ENCODE data around the gene CAND1. TPM values are rescaled to one million over a fixed set of nuclear protein-coding genes. Genes with fewer than 3 reads are reported as not detected.
"Not testable (repeated sequence)": the region's sequence is repeated elsewhere in the genome, so short reads cannot be mapped to it uniquely, and the experiment has no call there.

Gene CAND1
- polyA plus RNA-seq, 1 experiment, result 64.6 TPM

DNA sequence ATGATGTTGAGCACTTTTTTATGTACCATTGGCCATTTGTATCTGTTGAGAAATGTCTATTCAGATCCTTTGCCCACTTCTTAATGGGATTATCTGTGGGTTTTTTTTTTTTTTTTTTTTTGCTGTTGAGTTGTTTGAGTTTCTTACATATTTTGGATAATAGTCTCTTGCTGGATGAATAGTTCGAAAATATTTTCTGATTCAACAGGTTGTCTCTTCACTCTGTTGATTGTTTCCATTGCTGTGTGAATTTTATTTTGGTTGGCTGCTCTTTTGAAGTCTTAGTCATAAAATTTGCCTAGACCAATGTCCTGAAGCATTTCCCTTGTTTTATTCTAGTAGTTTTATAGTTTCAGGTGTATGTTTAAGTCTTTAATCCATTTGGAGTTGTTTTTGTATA lies 64.5 kb downstream of the CAND1 start:
- Histone ChIP-seq H3K4me3 (ENCODE audit: low read depth, low read length) (no peak overlapping the region), H3K27me3 (ENCODE audit: control insufficient read depth, insufficient read depth, low read length) (no peaks in the 10 kb centered on the region), H3K36me3 (ENCODE audit: control insufficient read depth, insufficient read depth, low read length) (no peaks in the 10 kb centered on the region)
- CTCF ChIA-PET, result no interaction called here
- no peak for TF ChIP-seq CTCF (IDR thresholded peaks at IDR 0.05; ENCODE audit: insufficient read depth, low read depth, low read length)
- DNase-seq (ENCODE audit: low read depth), result no peak
- POLR2A ChIA-PET, result no interaction called here

DNA sequence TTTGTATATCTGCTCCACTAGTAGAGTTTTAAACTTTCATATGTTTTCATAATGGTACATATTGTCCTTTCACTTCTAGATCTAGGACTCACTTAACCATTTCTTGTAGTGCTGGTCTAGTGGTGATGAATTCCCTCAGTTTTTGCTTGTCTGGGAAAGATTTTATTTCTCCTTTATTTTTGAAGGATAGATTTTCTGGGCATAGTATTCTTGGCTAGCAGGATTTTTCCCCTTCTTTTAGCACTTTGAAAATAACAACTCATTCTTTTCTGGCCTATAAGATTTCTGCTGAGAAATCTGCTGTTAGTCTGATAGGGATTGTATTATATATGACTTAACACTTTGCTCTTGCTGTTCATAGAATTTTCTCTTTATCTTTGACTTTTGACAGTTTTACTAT lies 69.3 kb downstream of the CAND1 start:
- POLR2A ChIA-PET, result no interaction called here
- no peak for TF ChIP-seq CTCF (IDR thresholded peaks at IDR 0.05; ENCODE audit: insufficient read depth, low read depth, low read length)

GRCh38 chr12:67339530-67339929 lies 70.4 kb downstream of the CAND1 start:
- ChIA-PET CTCF (no interaction called here), POLR2A (no interaction called here)
- TF ChIP-seq CTCF (IDR thresholded peaks at IDR 0.05; ENCODE audit: insufficient read depth, low read depth, low read length), result no peak
- Histone ChIP-seq H3K36me3 (ENCODE audit: control insufficient read depth, insufficient read depth, low read length) (no peaks in the 10 kb centered on the region), H3K4me3 (ENCODE audit: low read depth, low read length) (no peak overlapping the region), H3K27me3 (ENCODE audit: control insufficient read depth, insufficient read depth, low read length) (no peaks in the 10 kb centered on the region)
- no peak for DNase-seq (ENCODE audit: low read depth)

More for the DNA sequence above, 69.3 kb downstream of the CAND1 start:
- CTCF ChIA-PET, result no interaction called here
- DNase-seq (ENCODE audit: low read depth), result no peak
- Histone ChIP-seq H3K4me3 (ENCODE audit: low read depth, low read length) (no peak overlapping the region), H3K36me3 (ENCODE audit: control insufficient read depth, insufficient read depth, low read length) (no peaks in the 10 kb centered on the region), H3K27me3 (ENCODE audit: control insufficient read depth, insufficient read depth, low read length) (no peaks in the 10 kb centered on the region)

DNA sequence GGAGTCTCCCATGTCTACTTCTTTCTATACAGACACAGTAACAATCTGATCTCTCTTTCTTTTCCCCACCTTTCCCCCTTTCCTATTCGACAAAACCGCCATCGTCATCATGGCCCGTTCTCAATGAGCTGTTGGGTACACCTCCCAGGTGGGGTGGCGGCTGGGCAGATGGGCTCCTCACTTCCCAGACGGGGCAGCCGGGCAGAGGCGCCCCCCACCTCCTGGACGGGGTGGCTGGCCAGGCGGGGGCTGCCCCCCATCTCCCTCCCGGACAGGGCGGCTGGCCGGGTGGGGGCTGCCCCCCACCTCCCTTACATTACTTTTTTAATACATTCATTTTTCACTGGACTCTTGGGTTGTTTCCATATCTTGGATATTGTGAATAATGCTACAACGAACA lies 71.9 kb downstream of the CAND1 start:
- POLR2A ChIA-PET; H3K4me3 ChIP-seq (ENCODE audit: low read depth, low read length); CTCF ChIA-PET; DNase-seq (ENCODE audit: low read depth); H3K36me3 ChIP-seq (ENCODE audit: control insufficient read depth, insufficient read depth, low read length); H3K27me3 ChIP-seq (ENCODE audit: control insufficient read depth, insufficient read depth, low read length): not testable (repeated sequence)

DNA sequence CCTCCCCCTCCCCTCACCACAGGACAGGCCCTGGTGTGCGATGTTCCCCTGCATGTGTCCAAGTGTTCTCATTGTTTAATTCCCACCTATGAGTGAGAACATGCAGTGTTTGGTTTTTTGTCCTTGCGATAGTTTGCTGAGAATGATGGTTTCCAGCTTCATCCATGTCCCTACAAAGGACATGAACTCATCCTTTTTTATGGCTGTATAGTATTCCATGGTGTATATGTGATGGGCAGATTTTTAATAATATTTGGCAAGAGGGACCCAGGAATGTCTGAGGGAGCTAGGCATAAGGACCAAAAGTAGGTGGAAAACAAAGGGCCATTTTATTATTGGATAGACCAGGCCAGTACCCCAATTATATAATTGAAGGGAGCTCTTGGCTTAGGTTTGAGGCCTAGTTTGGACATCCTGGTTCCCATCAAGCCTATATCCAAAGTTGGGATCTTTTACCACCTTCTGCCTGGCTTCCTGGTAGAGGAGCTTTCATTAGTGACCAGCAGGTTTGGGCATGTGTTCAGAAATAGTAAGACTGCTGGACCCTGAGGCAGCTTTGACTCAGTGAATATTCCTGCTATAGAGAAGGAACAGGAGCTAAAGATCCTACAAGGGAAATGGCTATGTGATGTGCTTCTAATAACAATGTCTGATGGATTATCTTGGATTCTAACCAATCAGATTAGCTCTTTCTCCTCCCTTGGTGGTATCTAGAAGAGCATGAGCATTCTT lies 76.0 kb downstream of the CAND1 start:
- ChIA-PET POLR2A (no interaction called here), CTCF (interaction anchor here (1.5 to 1.7 kb wide), 2 partner anchors 10 to 699 kb away, joined by 3 to 6 read pairs; no protein-coding TSS in a partner anchor)
- no peak for DNase-seq (ENCODE audit: low read depth)
- H3K4me3 ChIP-seq (ENCODE audit: low read depth, low read length), result no peak overlapping the region
- TF ChIP-seq CTCF (IDR thresholded peaks at IDR 0.05; ENCODE audit: insufficient read depth, low read depth, low read length), result no peak
- H3K27me3 ChIP-seq (ENCODE audit: control insufficient read depth, insufficient read depth, low read length), result no peaks in the 10 kb centered on the region
- no peaks in the 10 kb centered on the region for H3K36me3 ChIP-seq (ENCODE audit: control insufficient read depth, insufficient read depth, low read length)

- Histone ChIP-seq H3K27me3 (ENCODE audit: control insufficient read depth, insufficient read depth, low read length) (no peaks in the 10 kb centered on the region), H3K36me3 (ENCODE audit: control insufficient read depth, insufficient read depth, low read length) (no peaks in the 10 kb centered on the region), H3K4me3 (ENCODE audit: low read depth, low read length) (no peak overlapping the region)
- ChIA-PET POLR2A (no interaction called here), CTCF (no interaction called here)
- no peak for DNase-seq (ENCODE audit: low read depth)
- no peak for TF ChIP-seq CTCF (IDR thresholded peaks at IDR 0.05; ENCODE audit: insufficient read depth, low read depth, low read length)
Measured at GRCh38 chr12:67348683-67349082, 79.5 kb downstream of the CAND1 start.
